Stimulated activated CD4-positive, alpha-beta T cell treated with anti-CD3 and anti-CD28 coated beads, Interleukin-4, amount 100 ng/mL, for 48 hours (primary cell): ENCODE data around the gene RPTOR.
A peak's percentile ranks its signal among the peaks of the same experiment; 100 is the strongest.
"Not testable (repeated sequence)": the region's sequence is repeated elsewhere in the genome, so short reads cannot be mapped to it uniquely, and the experiment has no call there.

Experiments
- DNase-seq, 2 donors: peaks; one replicate each; pipeline ENCODE4 v3.0.0-alpha.2; 2020; ENCODE audit warnings: low read depth in 2 of 2

Gene RPTOR

GRCh38 chr17:80545499-80545826 is 825 bp downstream of the RPTOR start:
- DNase-seq, result no peak

DNA sequence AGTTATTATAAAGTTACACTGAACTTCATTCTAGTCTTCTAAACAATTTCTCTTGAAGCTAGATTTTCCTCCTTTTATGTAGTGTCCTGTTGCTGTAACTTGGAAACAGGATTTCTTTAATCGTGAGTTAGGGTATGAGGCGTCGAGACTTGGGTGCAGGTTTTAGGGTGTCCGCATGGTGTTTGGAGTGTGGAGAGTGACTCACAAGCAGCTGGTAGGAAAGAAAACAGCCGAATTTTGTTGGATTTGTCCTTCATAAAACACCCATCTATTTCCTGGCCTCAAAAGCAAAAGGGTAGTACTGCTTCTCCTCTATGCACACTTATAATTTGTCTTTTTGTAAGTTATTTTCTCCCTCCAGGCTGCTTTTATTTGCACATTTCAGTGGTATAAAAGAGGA is 1.6 kb downstream of the RPTOR start:
- DNase-seq, result no peak

GRCh38 chr17:80552523-80552922 is 7.9 kb downstream of the RPTOR start:
- no peak for DNase-seq

DNA sequence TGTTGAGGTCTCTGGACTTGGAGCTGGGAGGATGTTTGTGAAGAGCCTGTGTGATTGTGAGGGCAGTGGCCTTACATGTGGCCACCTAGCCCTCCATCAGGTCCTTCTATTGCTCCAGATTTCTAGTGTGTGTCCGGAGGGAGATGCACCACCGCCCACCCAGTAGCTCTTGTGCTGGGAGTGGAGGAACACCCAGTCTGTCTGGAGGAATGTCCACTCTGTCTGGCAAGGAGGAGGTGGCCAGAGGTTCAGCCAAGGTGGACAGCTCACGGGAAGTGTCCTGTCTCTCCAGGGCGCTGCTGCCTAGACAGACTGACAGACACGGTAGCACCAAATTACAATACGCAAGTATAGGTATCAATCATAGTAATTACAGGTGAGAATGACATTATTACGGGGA is 10.6 kb downstream of the RPTOR start:
- DNase-seq, result no peak

DNA sequence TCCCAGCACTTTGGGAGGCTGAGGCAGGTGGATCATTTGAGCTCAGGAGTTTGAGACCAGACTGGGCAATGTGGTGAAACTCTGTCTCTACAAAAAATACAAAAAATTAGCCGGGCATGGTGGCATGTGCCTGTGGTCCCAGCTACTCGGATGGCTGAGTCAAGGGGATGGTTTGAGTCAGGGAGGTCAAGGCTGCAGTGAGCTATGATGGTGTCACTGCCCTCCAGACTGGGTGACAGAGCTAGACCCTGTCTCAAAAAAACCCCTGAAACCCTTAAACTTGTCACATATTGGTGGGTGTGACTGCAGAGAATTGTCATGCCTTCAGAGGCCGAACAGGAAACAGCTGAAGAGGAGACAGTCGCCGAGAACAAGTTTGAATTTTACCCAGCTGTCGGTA is 13.4 kb downstream of the RPTOR start:
- DNase-seq, result peak; percentile 12 to 35

DNA sequence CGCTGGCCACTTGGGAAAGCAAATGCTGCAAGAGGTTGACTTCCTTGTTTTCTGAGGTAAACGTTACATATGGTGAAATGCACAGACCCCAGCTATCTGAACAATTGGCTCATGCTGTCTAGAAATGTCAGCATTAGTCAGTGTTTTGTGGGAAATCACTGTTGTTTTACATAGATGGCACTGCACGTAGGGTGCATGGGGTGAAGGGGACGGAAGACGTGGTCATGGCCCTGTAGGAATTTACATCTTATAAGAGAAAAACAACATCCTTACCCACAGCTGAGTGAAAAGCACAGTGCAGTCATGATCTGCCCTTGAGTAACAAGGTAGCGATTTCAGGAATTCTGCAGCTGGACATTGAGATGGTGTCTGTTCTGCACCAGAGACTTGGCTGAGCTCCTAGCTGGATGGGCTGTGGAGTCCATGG is 15.2 kb downstream of the RPTOR start:
- no peak for DNase-seq

GRCh38 chr17:80561541-80562114 is 17.0 kb downstream of the RPTOR start:
- no peak for DNase-seq

DNA sequence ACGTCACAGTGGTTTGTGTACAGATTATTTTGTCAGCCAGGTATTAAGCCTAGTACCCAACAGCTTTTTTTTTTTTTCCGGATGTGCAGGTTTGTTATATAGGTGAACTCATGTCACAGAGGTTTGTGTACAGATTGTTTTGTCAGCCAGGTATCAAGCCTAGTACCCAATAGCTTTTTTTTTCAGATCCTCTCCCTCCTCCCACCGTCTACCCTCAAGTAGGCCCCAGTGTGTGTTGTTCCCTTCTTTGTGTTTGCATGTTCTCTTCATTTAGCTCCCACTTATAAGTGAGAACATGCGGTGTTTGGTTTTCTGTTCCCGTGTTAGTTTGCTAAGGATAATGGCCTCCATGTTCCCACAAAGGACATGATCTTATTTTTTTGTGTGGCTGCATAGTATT is 19.9 kb downstream of the RPTOR start:
- no peak for DNase-seq

GRCh38 chr17:80565343-80566053 is 20.9 kb downstream of the RPTOR start:
- DNase-seq, result no peak

DNA sequence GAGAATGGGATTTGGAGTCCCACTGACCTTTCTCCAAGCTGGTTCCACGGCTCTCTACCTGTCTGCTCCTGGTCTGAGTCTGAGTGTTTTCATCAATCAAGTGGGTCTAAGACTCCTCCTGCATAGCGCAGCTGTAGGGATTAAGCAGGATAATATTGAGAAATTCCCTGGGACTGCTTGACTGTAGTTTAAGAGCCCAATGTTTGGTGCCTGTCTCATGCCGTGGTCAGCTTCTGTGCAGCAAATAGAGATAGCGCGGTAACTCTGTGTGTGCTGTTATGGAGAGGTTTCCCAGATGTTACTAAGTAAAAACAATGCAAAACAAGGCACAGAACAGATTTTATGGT is 21.4 kb downstream of the RPTOR start:
- no peak for DNase-seq

- DNase-seq, result no peak
Measured at GRCh38 chr17:80568246-80568645, 23.6 kb downstream of the RPTOR start.

DNA sequence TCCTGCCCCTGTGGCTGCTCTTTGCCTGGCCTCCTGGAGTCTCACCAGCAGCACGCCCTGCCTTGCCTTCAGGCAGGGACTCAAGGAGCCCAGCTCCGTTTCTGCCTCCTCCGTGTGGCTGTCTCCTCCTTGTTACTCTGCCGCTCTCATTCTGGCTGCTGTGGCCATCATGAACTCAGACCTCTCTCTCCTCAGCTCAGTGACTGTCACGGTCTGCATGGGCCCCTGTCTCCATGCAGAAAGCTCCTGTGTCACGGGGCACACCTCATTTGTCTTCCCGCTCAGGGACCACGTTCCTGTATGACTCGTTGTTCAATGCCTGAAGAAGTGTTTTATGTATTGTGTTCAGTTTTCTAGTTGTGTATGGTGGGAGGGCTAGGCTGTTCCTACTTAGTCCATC is 25.3 kb downstream of the RPTOR start:
- no peak for DNase-seq

GRCh38 chr17:80573701-80574100 is 29.1 kb downstream of the RPTOR start:
- no peak for DNase-seq

GRCh38 chr17:80574496-80574895 is 29.9 kb downstream of the RPTOR start:
- DNase-seq, result no peak

DNA sequence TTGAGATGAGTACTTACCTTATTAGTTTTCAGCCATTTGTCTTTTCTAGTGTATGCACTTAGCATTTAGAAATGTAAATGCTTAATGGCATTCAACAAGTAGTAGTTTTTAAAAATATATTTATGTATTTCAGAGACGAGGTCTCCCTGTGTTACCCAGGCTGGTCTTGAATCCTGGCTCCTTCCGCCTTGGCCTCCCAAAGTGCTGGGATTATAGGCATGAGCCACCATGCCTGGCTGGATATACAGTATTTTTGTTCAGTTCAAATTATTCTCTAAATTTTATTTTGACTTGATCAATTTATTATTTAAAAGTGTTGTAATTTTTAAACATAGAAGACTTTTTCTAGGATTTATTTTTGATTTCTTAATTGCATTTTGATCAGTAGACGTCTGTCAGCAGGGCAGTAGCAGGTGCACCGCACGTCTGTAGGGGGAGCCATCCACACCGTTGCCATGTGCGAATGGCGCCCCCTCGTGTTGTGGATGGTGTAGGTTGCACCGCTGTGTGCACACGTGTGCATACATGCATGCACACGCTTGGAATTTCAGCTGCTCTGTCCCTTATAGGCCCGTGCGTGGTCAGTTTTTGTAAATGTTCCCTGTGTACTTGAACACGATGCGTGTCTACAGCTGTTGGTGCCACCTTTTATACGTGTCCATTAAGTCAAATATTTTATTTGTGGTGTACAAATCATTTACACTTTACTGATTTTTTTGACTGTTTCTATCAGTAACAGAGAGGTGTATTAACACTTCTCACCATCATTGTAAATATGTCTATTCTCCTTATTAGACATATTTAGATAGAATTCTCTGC is 30.6 kb downstream of the RPTOR start:
- peak; percentile 95 for DNase-seq

GRCh38 chr17:80577876-80578570 is 33.4 kb downstream of the RPTOR start:
- DNase-seq, result no peak

GRCh38 chr17:80578668-80579388 is 34.2 kb downstream of the RPTOR start:
- not testable (repeated sequence) for DNase-seq

DNA sequence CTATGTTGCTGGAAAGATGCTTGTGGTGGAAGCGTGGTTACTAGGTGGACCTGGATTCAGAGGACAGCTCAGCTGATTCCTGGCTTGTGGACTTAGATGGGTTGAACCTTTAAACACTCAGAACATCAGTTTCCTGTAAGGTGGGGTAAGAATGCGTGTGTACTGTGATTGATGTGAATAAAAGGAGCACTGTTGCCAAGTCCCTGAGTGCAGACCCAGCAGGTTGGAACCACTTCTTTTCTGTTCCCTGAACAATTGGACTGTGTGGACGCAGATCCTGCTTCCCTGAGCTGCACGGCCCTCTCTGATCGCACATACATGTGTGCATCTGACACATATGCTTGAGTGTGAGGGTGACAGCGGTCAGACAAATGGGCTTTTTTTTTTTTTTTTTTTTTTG is 37.5 kb downstream of the RPTOR start:
- no peak for DNase-seq

DNA sequence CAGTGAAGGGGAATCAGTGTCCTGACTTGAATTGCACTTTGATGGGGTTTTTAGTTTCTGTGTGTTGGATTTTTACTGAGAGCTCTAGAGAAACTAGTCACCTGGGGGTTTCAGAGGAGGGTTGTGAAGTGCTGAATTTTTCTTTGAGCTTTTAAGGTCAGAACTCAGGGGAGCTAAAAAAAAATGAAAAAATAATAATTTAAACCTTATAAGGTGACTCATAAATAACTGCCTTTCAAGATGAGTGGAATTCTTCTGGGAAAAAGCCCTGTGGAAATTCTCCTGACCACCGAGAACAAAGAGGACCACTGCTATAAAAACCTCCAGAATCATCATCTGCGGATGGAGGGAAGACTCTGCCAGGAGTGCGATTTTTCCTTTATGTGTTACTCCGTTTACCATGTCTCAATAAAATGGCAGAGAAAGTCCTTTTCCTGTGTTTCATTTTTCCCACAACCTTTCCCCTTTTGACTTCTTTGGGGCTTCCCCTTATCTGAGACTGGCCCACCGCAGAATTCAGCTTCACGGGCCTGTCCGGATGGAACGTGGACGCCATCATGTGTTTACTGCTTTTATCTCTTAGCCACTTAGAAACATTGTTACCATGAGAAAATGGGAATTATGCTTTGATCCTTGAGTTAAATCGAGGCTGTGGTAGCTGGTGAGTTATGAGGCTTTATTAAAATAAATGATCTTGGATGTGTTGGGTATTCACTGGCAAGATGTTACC is 39.7 kb downstream of the RPTOR start:
- DNase-seq, result no peak

- DNase-seq, result no peak
Measured at GRCh38 chr17:80585890-80586845, 41.5 kb downstream of the RPTOR start.
